ENCODE results near the gene UBE2E2. TPM values are rescaled to one million over a fixed set of nuclear protein-coding genes. Genes with fewer than 3 reads are reported as not detected.

Gene UBE2E2
- polyA plus RNA-seq, 1 donor from 2014 or later: 19.8 TPM

- no peaks in the 10 kb centered on the region for H4K20me1 ChIP-seq (ENCODE audit: insufficient read depth)
- no peaks in the 10 kb centered on the region for H3K36me3 ChIP-seq (ENCODE audit: insufficient read depth, low read length)
Measured at GRCh38 chr3:23485922-23486321, 282.8 kb downstream of the UBE2E2 start.

GRCh38 chr3:23487015-23487414, 283.9 kb downstream of the UBE2E2 start:
- TF ChIP-seq RAD21 (conservative IDR thresholded peaks at IDR 0.05) (no peak), EZH2 (IDR thresholded peaks at IDR 0.05; ENCODE audit: borderline replicate concordance, insufficient read depth, low read length, poor library complexity, severe bottlenecking) (no peak), REST (IDR thresholded peaks at IDR 0.05; ENCODE audit: borderline replicate concordance) (no peak), TAF1 (IDR thresholded peaks at IDR 0.05; ENCODE audit: low read depth) (no peak)
- Histone ChIP-seq H3K9me2 (ENCODE audit: insufficient read depth, low read length) (no peaks in the 10 kb centered on the region), H4K20me1 (ENCODE audit: insufficient read depth) (no peaks in the 10 kb centered on the region)

More at GRCh38 chr3:23485922-23486321, 282.8 kb downstream of the UBE2E2 start:
- Histone ChIP-seq H2AFZ (ENCODE audit: low read depth, low read length) (no peak overlapping the region), H3K9ac (ENCODE audit: low read length) (no peak overlapping the region), H3K9me2 (ENCODE audit: insufficient read depth, low read length) (no peaks in the 10 kb centered on the region), H3K27me3 (ENCODE audit: insufficient read depth, low read depth, low read length) (no peaks in the 10 kb centered on the region), H3F3A (ENCODE audit: insufficient read depth, low read length, poor library complexity, severe bottlenecking) (no peaks in the 10 kb centered on the region), H3K4me3 (ENCODE audit: low read length) (no peak overlapping the region), H3K4me2 (ENCODE audit: low read length) (no peak overlapping the region), H3K79me2 (replicated peaks; ENCODE audit: insufficient read depth, low read length) (no peaks in the 10 kb centered on the region), H3K27ac (ENCODE audit: low read length) (no peak overlapping the region), H3K9me3 (ENCODE audit: low read length) (no peaks in the 10 kb centered on the region)
- TF ChIP-seq SMC3 (conservative IDR thresholded peaks at IDR 0.05; ENCODE audit: poor library complexity): no peak
- TF ChIP-seq EZH2 (IDR thresholded peaks at IDR 0.05; ENCODE audit: borderline replicate concordance, insufficient read depth, low read length, poor library complexity, severe bottlenecking): no peak
- no peak for TF ChIP-seq REST (IDR thresholded peaks at IDR 0.05; ENCODE audit: borderline replicate concordance)
- no peak for TF ChIP-seq MXI1 (conservative IDR thresholded peaks at IDR 0.05; ENCODE audit: poor library complexity, severe bottlenecking)
- no peak for TF ChIP-seq POLR2AphosphoS5 (IDR thresholded peaks at IDR 0.05)
- TF ChIP-seq TAF1 (IDR thresholded peaks at IDR 0.05; ENCODE audit: low read depth): no peak
- TF ChIP-seq CTCF (IDR thresholded peaks at IDR 0.05; ENCODE audit: poor library complexity, severe bottlenecking): no peak
- no peak for TF ChIP-seq RAD21 (conservative IDR thresholded peaks at IDR 0.05)
- no peak for TF ChIP-seq EP300 (conservative IDR thresholded peaks at IDR 0.05; ENCODE audit: poor library complexity, severe bottlenecking)

More at GRCh38 chr3:23487015-23487414, 283.9 kb downstream of the UBE2E2 start:
- Histone ChIP-seq H3K4me3 (ENCODE audit: low read length) (no peak overlapping the region), H3K4me2 (ENCODE audit: low read length) (no peak overlapping the region), H2AFZ (ENCODE audit: low read depth, low read length) (no peak overlapping the region), H3K27me3 (ENCODE audit: insufficient read depth, low read depth, low read length) (no peaks in the 10 kb centered on the region), H3K9me3 (ENCODE audit: low read length) (no peaks in the 10 kb centered on the region), H3K27ac (ENCODE audit: low read length) (no peak overlapping the region), H3K9ac (ENCODE audit: low read length) (no peak overlapping the region), H3F3A (ENCODE audit: insufficient read depth, low read length, poor library complexity, severe bottlenecking) (no peaks in the 10 kb centered on the region), H3K36me3 (ENCODE audit: insufficient read depth, low read length) (no peaks in the 10 kb centered on the region), H3K79me2 (replicated peaks; ENCODE audit: insufficient read depth, low read length) (no peaks in the 10 kb centered on the region)
